Activated CD4-positive, alpha-beta T cell treated with anti-CD3 and anti-CD28 coated beads, Interleukin-2, amount 10 ng/mL, durations not matched to agents 7 days and 5 days (primary cell): ENCODE measurements around the gene RMC1. TPM values are rescaled to one million over a fixed set of nuclear protein-coding genes. Genes with fewer than 3 reads are reported as not detected.
"Not testable (repeated sequence)": the region's sequence is repeated elsewhere in the genome, so short reads cannot be mapped to it uniquely, and the experiment has no call there.

Experiments
- CTCF ChIA-PET: fragments of 350-600 bp; sonication (Branson Sonifier 250); formaldehyde crosslinking; loops from one replicate; lab custom pipeline; 2021; ENCODE audit warnings: antibody characterized with exemption; lab: Charles Lee
- POLR2A ChIA-PET: fragments of 350-600 bp; sonication (Branson Sonifier 250); formaldehyde crosslinking; loops from one replicate; lab custom pipeline; 2021; ENCODE audit warnings: antibody characterized with exemption; lab: Charles Lee
- DNase-seq: peaks from one replicate; pipeline ENCODE4 v3.0.0-alpha.2; 2020
- H3K27ac Mint-ChIP-seq: one replicate; pipeline ENCODE4 v1.8.0; 2021; ENCODE audit warnings: mild to moderate bottlenecking, moderate library complexity, mixed read lengths
- H3K27me3 Mint-ChIP-seq: one replicate; pipeline ENCODE4 v1.8.0; 2021; ENCODE audit warnings: mixed read lengths
- H3K36me3 Mint-ChIP-seq: one replicate; pipeline ENCODE4 v1.8.0; 2021; ENCODE audit warnings: low read depth, mixed read lengths
- H3K4me1 Mint-ChIP-seq: one replicate; pipeline ENCODE4 v1.8.0; 2021; ENCODE audit warnings: mixed read lengths
- H3K4me3 Mint-ChIP-seq: one replicate; pipeline ENCODE4 v1.8.0; 2021; ENCODE audit warnings: mild to moderate bottlenecking, moderate library complexity, mixed read lengths
- H3K9me3 Mint-ChIP-seq: one replicate; pipeline ENCODE4 v1.8.0; 2021; ENCODE audit warnings: mixed read lengths
- total RNA-seq, 2 experiments: library from RNA; stranded (reverse); gene quantifications; one replicate each; pipeline ENCODE4 v1.2.3, GENCODE V29; 2021

The RMC1 gene
- total RNA-seq, 2 experiments from 2014 or later, result 56.0 to 66.4 TPM

GRCh38 chr18:23501626-23502025, 1.7 kb upstream of the RMC1 start:
- Mint-ChIP-seq H3K27me3 (no peaks in the 10 kb centered on the region), H3K4me1 (peaks cover 55% of the 10 kb centered on the region), H3K9me3 (no peaks in the 10 kb centered on the region), H3K36me3 (peaks cover 14% of the 10 kb centered on the region), H3K27ac (no peak overlapping the region), H3K4me3 (no peak overlapping the region)
- DNase-seq, result no peak
- ChIA-PET POLR2A (no interaction called here), CTCF (interaction anchor here (0.8 to 3.0 kb wide), 4 partner anchors 15 to 84 kb away, joined by 3 to 7 read pairs (median 4); partner anchors contain the start of gene NPC1)

- ChIA-PET POLR2A (interaction anchor here (0.7 kb wide), 1 partner anchor 65 kb away, joined by 4 read pairs; a partner anchor contains a TSS), CTCF (interaction anchor here (0.8 to 3.0 kb wide), 4 partner anchors 14 to 83 kb away, joined by 3 to 7 read pairs (median 4); partner anchors contain the start of gene NPC1)
- Mint-ChIP-seq H3K36me3 (peaks cover 20% of the 10 kb centered on the region), H3K4me1 (peaks cover 57% of the 10 kb centered on the region), H3K27ac (peak overlapping the region; percentile 89), H3K9me3 (no peaks in the 10 kb centered on the region), H3K27me3 (no peaks in the 10 kb centered on the region), H3K4me3 (peak overlapping the region; percentile 70)
- DNase-seq, result no peak
Observed at GRCh38 chr18:23502516-23503037, 734 bp upstream of the RMC1 start.

GRCh38 chr18:23503963-23504344, 643 bp downstream of the RMC1 start:
- Mint-ChIP-seq H3K27ac (peak overlapping the region; percentile 94), H3K4me3 (peak overlapping the region; percentile 86), H3K27me3 (no peaks in the 10 kb centered on the region), H3K4me1 (peaks cover 53% of the 10 kb centered on the region), H3K9me3 (no peaks in the 10 kb centered on the region), H3K36me3 (peaks cover 31% of the 10 kb centered on the region)
- DNase-seq, result peak; percentile 15
- ChIA-PET CTCF (interaction anchor here (0.6 to 0.8 kb wide), 2 partner anchors 51 to 417 kb away, joined by 3 read pairs; no protein-coding TSS in a partner anchor), POLR2A (no interaction called here)

DNA sequence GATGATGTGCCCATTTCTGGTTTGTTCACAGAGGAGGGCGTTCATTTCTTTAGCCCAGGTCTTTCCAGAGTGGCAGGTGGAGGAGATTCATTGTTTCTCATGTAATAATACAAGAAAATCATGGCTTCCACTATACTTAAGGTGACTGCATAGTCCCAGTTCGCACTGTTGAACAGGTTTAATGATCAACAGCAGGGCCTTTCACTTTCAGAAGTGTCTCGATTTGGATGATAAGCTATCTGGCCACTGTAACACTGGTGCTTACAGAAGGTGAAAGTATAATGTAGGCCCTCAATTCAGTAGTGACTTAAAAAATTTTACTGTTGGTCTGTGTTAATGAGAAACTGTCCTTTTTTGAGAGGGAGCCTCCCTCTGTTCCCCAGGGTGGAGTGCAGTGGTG, 1.4 kb downstream of the RMC1 start:
- CTCF ChIA-PET, result interaction anchor here (0.6 to 1.2 kb wide), 4 partner anchors 11 to 50 kb away, joined by 3 to 11 read pairs (median 3); no protein-coding TSS in a partner anchor
- peak; percentile 45 for DNase-seq
- Mint-ChIP-seq H3K4me3 (peak overlapping the region; percentile 86), H3K36me3 (peaks cover 31% of the 10 kb centered on the region), H3K27ac (peak overlapping the region; percentile 94), H3K9me3 (no peaks in the 10 kb centered on the region), H3K4me1 (peaks cover 47% of the 10 kb centered on the region), H3K27me3 (no peaks in the 10 kb centered on the region)
- POLR2A ChIA-PET, result no interaction called here

- ChIA-PET CTCF (no interaction called here), POLR2A (no interaction called here)
- peaks cover 46% of the 10 kb centered on the region for H3K36me3 Mint-ChIP-seq
- no peak overlapping the region for H3K4me3 Mint-ChIP-seq
- H3K4me1 Mint-ChIP-seq, result peaks cover 53% of the 10 kb centered on the region
- no peak for DNase-seq
- H3K27ac Mint-ChIP-seq, result peak overlapping the region; percentile 20
- no peaks in the 10 kb centered on the region for H3K27me3 Mint-ChIP-seq
- no peaks in the 10 kb centered on the region for H3K9me3 Mint-ChIP-seq
Observed at GRCh38 chr18:23506393-23506792, 3.1 kb downstream of the RMC1 start.

- POLR2A ChIA-PET, DNase-seq, H3K27ac Mint-ChIP-seq, H3K9me3 Mint-ChIP-seq, H3K4me3 Mint-ChIP-seq, H3K27me3 Mint-ChIP-seq: not testable (repeated sequence)
- Mint-ChIP-seq H3K36me3 (peaks cover 63% of the 10 kb centered on the region), H3K4me1 (peaks cover 57% of the 10 kb centered on the region)
- CTCF ChIA-PET, result interaction anchor here (1.2 to 1.3 kb wide), 2 partner anchors 12 to 15 kb away, joined by 3 to 4 read pairs; no protein-coding TSS in a partner anchor
Observed at GRCh38 chr18:23510923-23511322, 7.6 kb downstream of the RMC1 start.

- Mint-ChIP-seq H3K4me3 (peak overlapping the region; percentile 22), H3K36me3 (peaks cover 63% of the 10 kb centered on the region), H3K4me1 (peaks cover 53% of the 10 kb centered on the region), H3K27ac (peak overlapping the region; percentile 79)
- not testable (repeated sequence) for H3K27me3 Mint-ChIP-seq, DNase-seq, H3K9me3 Mint-ChIP-seq
- ChIA-PET POLR2A (interaction anchor here (0.7 kb wide), 1 partner anchor 58 kb away, joined by 4 read pairs; no protein-coding TSS in a partner anchor), CTCF (interaction anchor here (0.7 to 1.4 kb wide), 5 partner anchors 16 to 327 kb away, joined by 3 read pairs; no protein-coding TSS in a partner anchor)
Observed at GRCh38 chr18:23512216-23512615, 8.9 kb downstream of the RMC1 start.

DNA sequence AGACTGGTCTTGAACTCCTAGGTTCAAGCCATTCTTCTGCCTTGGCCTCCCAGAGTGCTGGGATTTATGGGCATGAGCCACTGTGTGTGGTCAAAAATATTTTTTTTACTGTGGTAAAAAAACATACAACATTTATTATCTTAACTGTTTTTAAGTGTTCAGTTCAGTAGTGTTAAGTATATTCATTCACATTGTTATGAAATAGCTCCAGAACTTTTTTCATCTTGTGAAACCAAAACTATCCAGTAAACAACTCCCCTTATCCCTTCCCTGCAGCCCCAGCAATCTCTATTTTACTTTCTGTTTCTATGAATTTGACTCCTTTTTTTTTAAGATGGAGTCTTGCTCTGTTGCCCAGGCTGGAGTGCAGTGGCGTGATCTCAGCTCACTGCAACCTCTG, 9.3 kb downstream of the RMC1 start:
- H3K9me3 Mint-ChIP-seq, result no peaks in the 10 kb centered on the region
- CTCF ChIA-PET, result interaction anchor here (0.5 to 1.4 kb wide), 4 partner anchors 25 to 99 kb away, joined by 3 to 5 read pairs (median 3); no protein-coding TSS in a partner anchor
- POLR2A ChIA-PET, result interaction anchor here (0.7 kb wide), 1 partner anchor 59 kb away, joined by 4 read pairs; no protein-coding TSS in a partner anchor
- H3K27ac Mint-ChIP-seq, result peak overlapping the region; percentile 79
- no peak for DNase-seq
- H3K36me3 Mint-ChIP-seq, result peaks cover 63% of the 10 kb centered on the region
- H3K27me3 Mint-ChIP-seq, result no peaks in the 10 kb centered on the region
- peak overlapping the region; percentile 22 for H3K4me3 Mint-ChIP-seq
- H3K4me1 Mint-ChIP-seq, result peaks cover 49% of the 10 kb centered on the region

DNA sequence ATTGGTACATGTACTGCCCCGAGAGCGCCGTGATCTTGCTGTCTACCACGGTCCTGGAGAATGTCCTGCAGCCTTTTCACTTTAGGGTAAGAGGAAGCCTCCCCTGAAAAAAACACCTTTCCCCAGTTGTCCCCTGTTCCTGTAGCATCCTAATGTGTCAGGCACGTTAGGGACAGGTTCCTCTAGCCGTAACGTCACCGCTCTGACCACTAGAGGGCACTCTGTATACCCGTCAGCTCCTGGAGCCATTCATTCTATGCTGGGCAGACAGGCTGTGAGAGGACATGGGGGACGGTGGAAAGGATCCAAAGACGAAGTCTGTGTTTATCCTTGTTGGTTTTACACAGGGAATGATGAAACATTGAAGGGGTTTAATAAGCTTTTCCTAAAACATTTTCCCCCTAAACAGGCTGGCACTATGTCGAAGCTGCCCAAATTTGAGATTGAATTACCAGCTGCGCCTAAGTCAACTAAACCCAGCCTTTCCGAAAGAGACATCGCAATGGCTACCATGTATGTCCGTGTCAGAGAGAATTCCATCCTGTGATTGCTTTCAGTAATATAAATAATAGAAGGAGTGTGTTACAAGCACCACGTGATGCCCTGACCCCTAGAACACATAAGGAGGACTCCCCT, 12.7 kb downstream of the RMC1 start:
- Mint-ChIP-seq H3K9me3 (no peaks in the 10 kb centered on the region), H3K36me3 (peaks cover 66% of the 10 kb centered on the region), H3K27ac (peak overlapping the region; percentile 46), H3K4me1 (peaks cover 36% of the 10 kb centered on the region), H3K4me3 (no peak overlapping the region), H3K27me3 (no peaks in the 10 kb centered on the region)
- ChIA-PET POLR2A (no interaction called here), CTCF (interaction anchor here (0.7 to 2.9 kb wide), 10 partner anchors 8 to 67 kb away, joined by 3 to 17 read pairs (median 4); no protein-coding TSS in a partner anchor)
- peak; percentile 81 for DNase-seq

DNA sequence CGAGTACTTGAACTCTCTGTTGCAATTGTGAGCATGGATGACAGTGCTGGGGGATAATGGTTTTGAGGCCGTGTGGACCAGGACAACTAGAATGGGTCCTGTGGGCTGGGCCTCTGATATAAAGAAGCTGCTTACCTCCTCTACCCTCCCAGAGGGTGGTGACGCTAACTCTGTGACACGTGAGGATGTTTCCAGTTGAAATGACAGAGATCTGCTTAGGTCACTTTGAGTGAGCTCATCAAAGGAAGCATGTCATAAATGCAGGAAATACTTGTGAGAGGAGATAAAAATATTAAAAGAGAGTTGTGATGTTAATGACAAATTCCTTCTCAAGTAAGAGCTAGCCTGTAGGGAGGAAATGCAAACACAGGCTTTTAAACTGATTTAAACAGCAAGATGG, 16.4 kb downstream of the RMC1 start:
- Mint-ChIP-seq H3K27ac (no peak overlapping the region), H3K27me3 (no peaks in the 10 kb centered on the region), H3K4me1 (peaks cover 10% of the 10 kb centered on the region), H3K9me3 (no peaks in the 10 kb centered on the region), H3K4me3 (no peak overlapping the region), H3K36me3 (peaks cover 70% of the 10 kb centered on the region)
- CTCF ChIA-PET, result interaction anchor here (0.7 kb wide), 1 partner anchor 18 kb away, joined by 3 read pairs; no protein-coding TSS in a partner anchor
- POLR2A ChIA-PET, result no interaction called here
- DNase-seq, result no peak

DNA sequence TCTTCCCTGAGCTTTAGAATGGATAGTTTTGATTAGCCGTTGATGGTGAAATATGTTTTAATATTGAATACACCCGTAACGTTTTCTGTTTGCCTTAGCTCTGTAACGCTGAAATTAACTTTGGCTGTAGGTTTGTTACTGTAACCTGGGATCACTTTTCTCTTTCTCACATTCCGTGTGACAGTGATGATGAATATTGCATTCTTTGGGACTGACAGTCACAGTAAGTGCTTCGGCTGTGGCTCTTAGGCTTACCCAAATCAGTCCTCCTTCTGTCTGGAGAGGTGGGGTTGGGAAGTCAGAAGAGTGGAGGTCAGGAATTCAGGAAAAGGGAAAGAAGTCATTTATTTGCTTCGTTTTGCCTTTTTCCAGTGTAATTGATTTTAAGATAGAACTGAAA, 18.0 kb downstream of the RMC1 start:
- ChIA-PET CTCF (interaction anchor here (1.1 to 1.8 kb wide), 2 partner anchors 14 to 66 kb away, joined by 3 to 5 read pairs; no protein-coding TSS in a partner anchor), POLR2A (no interaction called here)
- Mint-ChIP-seq H3K36me3 (peaks cover 67% of the 10 kb centered on the region), H3K4me1 (peaks cover 4% of the 10 kb centered on the region), H3K27ac (no peak overlapping the region), H3K27me3 (no peaks in the 10 kb centered on the region), H3K9me3 (no peaks in the 10 kb centered on the region), H3K4me3 (no peak overlapping the region)
- no peak for DNase-seq

- no peak for DNase-seq
- ChIA-PET POLR2A (no interaction called here), CTCF (interaction anchor here (0.9 to 1.8 kb wide), 2 partner anchors 12 to 66 kb away, joined by 3 to 5 read pairs; no protein-coding TSS in a partner anchor)
- Mint-ChIP-seq H3K9me3 (no peaks in the 10 kb centered on the region), H3K36me3 (peaks cover 68% of the 10 kb centered on the region), H3K27me3 (no peaks in the 10 kb centered on the region), H3K4me1 (peaks cover 4% of the 10 kb centered on the region), H3K27ac (no peak overlapping the region), H3K4me3 (no peak overlapping the region)
Observed at GRCh38 chr18:23521907-23522306, 18.6 kb downstream of the RMC1 start.
